Non-pigmented ciliary epithelial cell (primary cell): ENCODE measurements around the gene DNMT3A.

Source experiments
- DNase-seq: peaks from one replicate; pipeline ENCODE4 v3.0.0-alpha.2; 2010; ENCODE audit warnings: low read depth

The DNMT3A gene

DNA sequence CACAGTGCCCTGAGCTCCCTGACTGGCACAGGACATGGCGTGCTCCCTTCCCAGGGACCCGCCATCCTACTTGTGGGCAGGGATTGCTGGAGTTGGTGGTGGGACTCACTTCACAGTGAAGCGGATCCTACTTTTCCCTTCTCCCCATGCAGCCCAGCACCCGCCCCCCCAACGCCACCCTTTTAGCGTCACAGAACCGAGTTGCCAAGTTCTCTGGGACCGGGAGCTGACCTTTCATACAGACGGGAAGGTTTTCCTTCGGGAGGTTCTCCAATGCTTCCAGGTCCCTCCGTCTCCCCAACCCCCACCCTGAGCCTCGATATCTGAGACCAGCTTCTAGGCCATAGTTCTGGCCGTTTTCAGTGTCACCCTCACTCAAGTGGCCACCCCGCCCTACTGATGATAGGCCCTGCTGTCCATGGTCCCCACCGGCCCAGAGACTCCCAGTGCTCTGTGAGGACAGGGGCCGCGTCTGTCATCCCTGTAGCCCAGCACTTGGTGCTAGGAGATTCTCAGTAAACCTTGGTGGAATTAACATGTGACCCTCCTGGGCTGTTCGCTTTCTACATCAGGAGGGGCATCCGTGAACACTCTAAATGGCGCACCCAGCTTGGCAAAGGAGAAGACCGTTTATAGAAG, 1.6 kb upstream of the DNMT3A start:
- DNase-seq = no peak

DNA sequence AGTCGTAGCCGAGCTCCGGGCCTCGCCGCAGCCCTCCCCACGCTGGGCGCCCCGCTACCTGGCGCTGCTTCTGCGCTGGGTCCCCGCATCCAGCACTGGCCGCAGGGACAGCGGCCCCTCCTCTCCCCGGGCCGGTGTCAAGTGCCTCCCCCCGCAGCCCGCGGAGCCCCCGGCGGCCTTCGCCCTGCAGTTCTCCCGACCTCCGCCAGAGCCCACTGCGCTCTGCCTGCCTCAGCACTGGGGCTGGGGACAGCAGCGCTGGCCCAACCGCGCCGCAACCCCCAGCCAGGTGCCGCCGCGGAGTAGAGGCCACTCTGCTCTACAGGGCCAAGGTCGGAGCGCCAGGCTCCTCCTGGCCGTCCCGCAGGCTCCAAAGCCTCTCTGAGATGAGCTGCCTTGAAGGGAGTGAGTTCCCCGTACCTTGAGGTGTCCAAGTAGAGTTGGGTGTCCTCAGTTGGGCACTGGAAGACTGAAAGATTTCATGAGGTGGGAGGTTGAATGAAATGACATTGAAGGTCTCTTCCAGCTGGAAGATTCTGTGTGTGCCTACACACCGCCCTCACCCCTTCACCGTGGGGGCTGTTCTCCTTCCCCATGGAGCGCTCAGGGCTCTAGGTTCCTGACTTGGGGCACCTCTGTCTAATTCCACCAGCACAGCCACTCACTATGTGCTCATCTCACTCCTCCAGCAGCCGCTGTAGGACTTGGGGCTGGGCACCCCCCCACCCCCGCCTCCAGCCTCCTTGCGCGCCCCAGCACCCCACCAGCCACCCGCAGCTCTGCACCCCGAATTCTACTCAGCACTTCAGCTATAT, 854 bp upstream of the DNMT3A start:
- no peak for DNase-seq

DNA sequence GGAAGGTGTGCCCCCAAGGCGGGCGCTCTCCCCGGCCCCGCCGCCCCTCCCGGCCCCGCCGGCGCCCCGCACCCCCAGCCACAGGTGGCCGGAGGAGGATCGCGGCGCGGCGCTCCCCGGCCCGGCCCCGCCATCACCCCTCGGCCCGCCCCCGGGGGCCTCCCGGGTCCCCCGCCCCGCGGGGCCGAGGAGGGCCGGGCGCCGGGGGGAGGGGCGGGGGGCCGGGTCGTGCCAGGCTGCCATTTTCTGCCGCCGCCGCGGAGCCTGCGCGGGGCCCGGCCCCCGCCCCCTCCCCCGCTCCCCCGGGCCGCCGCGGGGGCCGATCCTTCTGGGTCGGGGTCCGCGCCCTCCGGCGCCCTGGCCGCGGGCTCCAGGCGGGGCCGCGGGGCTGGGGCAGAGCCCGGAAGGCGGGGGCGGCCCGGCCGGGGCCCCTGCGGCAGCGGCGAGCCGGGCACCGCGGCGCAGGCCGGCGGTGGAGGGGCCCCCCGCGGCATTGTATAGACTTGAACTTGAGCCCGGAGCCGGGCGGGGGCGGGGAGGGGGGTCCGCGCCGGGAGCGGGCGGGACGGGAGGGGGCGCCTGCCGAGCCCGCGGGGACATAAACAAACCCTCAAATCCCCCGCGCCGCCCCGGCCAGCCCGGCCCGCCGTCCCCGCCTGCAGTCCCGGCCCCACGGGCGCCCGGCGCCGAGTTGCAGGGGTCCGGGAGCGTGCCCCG, 556 bp downstream of the DNMT3A start:
- DNase-seq = no peak

DNA sequence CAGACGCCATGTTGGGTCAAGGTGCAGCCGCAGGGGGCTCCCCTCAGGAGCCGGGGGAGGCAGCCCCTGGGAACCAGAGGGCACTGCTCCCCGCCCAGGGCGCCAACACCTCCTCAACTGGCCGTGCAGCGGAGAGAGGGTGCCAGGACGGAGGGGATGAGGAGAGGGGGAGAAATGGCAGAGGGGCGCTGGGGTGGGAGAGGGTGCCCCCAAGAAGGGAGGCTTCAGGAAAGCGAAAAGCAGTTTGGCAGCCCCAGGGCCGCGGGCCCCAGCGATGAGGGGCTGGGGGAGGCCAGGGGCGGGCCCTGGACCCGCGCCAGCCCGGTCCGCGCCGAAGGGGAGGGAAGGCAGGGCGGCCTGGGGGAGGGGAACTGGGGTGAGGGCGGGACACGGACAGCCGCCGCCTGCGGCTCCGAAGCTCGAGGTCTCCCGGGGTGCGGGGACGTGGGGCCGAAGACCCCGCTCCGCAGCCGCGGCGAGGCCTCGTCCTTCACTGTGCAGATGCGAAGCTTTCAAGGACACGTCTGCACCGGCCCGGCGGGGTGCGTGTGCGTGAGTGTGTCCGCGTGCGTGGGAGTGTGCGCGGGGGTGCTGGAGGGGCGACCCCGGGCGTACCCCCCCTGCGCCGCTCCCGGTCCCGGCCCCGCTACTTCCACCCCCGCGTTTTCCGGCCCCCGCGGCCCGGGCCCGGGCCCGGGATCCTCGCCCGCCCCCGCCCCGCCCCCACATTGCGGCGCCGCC, 1.4 kb downstream of the DNMT3A start:
- no peak for DNase-seq

DNA sequence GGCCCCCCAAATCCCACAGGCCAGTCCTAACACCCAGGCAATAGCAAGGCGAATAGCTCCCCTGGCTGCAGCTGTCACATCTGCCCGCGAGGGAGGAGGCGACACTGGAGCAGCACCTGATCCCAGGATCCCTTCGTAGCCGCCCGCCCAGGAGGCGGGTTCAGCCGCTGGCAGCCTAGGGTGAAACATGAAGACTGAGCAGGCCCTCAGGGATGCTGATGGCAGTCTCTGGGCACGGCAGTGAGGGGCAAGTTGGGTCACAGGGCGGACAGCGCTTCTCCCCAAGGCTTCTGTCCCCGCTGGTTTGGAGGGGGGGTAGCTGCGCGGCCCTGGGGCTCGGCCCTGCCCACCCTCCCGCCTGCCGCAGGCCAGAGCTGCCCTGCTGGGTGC, 1.9 kb downstream of the DNMT3A start:
- DNase-seq = no peak

DNA sequence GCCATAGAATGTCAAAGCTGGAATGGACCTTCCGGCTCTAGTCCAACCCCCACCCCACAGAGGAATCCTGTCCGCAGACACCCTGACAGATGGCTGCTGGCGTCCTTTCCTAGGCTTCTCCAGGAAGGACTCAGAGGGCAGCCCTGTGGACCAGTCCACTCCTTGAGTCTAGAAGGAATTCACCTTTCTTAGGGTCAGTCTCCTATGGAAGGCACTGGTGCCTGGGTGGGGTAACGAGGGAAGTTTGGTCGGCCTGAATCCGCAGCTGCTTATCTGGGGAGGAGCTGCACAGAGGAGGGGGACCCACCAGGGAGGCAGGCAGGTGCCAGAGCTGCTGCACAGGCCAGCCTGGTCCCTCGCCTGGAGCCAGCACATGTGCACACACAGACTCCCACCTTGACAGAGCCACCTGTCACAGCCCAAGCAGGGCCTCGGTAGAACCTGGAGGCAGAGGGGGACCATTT, 2.5 kb downstream of the DNMT3A start:
- DNase-seq = no peak

DNA sequence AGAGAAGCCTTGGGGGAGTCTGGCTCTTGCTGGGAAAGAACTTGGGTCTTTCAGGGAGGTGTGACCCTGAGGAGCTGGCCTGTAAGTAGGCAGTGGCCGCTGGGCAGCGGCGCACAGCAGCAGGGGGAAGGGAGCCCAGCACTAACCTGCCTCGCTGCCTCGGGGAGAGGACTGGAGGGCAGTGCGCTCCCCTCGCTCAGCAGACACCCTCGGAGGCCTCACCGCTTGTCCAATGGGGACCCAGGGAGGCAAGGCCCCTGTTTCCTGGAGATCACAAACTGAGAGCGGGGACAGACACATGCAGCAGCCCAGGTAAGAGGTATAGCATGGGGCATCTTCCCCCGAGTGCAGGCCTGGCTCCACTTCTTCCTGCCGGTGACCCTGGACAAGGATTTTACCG, 3.3 kb downstream of the DNMT3A start:
- no peak for DNase-seq

DNA sequence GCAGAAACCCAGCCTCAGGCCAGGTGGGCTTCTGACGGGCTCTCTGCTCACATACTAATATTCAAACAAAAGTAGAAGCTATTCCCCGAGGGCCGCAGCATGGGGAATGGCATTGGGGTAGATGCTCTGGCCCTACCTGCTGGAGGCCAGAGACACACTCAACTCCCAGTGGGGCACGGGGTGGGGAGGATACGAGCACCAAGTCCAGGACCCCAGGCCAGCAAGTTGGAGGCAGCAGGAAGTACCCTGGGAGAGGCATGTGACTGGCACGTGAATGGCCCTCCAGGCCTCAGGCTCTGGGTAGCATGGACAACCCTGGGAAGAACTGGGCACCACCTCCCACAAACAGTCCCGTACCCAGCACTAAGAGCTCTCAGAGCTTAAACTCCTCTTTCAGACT, 3.8 kb downstream of the DNMT3A start:
- DNase-seq = no peak

DNA sequence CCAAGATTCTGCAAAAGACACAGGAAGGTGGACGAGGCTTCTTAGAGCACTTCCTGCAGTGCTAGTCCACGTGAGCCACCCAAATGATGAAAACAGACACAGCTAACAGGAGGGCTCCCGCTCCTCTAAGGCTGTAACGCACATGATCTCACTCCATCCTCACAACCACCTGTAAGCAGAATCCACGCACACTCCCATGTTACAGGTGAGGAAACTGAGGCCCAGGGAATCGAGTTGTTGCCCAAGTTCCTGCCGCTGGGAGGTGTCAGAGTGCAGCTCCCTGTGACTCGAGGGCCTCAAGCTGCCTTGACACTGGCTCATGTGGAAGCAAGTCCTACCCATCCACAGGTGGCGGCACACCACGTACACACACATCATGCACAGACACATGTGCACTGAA, 4.4 kb downstream of the DNMT3A start:
- DNase-seq = no peak

DNA sequence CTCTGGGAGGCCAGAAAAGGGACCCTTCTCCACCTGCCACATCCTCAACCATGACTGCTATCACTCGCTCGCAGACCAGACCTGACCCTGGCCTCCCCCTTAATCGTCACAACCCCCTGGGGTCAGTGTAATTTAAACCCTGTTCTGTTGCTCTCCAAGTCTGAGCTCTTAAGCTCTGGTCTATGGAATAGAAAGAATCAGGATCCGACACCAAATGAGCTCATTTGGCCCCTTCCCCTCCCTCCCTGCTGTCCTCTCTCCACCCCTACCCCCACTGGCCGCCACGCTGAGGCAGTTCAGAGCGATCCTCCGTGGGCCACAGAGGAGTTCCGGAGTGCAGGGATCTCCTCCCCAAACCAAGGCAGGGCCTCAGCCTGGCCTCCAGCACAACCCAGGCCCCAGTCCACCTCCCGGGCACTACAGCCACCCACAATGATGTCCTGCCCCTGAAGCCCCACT, 5.3 kb downstream of the DNMT3A start:
- DNase-seq = no peak

DNA sequence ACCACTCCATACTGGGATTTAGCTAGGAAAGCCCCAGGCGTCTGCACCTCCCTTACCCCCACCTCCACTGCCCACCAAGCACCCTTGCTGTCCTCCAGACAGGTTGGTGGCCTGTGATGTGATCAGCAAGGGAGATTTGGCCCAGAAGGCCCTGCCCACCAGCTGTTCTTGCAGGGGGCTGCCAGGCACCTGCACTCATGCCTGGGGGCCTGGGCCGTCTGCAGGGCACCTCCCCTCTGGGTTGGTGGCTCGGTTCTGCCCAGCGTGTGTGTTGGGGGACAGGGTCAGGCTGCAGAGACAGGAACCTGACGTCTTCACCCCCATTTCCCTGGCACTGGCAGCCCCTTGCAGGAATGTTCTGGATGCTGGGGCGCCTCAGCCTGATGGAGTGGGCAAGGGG, 5.8 kb downstream of the DNMT3A start:
- DNase-seq = no peak

DNA sequence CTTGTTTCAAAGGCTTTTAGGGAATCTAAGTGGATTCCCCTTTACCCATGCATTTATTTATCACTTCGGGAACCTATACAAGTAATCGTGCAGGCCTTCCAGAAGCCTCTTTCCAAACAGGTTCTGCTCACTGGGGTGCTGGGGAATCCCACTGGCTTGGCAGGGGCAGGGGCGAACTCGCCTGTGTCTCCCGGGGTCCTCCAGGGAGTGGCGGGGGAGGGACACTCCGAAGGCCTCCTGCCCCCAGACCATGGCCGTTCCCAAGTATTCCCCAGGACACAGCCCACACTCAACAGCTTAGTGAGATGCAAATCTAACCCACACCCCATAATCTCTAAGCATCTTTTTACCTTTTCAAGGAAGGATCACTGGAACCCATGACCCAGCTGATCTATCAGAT, 6.5 kb downstream of the DNMT3A start:
- DNase-seq = no peak

DNA sequence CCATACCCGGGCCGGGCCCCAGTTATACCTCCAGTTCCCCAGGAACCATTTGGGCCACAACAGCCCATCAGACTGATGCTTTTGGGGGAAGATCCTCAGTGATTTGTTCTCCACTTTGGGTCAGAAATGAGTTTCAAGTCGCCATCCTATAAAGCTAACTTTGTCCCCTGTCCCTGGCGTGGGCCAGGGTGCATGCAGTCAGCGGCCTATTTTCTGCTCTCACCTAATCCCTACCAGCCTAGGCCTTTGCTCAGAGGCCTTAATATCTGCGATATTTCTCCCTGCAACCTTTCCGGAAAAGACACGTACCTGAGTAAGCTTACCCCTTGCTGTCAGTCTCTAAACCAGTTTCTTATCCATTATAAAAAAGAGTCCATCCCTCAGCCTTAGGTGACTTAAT, 7.2 kb downstream of the DNMT3A start:
- DNase-seq = no peak

DNA sequence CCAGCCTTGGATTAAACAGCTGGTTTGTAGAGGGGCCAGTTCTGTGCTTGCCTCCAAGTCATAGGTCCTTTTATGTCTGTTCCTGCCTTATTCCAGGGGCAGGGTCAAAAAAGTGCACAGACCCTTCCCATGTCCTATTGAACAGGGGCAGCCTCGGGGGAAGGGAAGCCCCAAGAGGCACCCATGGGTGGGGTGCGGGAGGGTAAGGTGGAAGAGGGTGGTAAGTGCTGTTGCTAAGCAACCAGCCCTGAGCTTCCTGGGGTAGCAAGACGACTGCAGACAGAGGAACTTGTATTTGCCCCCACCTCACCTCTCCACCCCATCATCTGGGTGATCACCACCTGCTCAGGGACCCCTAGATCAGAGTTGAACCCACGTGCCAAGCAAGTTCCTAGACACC, 7.7 kb downstream of the DNMT3A start:
- DNase-seq = no peak

DNA sequence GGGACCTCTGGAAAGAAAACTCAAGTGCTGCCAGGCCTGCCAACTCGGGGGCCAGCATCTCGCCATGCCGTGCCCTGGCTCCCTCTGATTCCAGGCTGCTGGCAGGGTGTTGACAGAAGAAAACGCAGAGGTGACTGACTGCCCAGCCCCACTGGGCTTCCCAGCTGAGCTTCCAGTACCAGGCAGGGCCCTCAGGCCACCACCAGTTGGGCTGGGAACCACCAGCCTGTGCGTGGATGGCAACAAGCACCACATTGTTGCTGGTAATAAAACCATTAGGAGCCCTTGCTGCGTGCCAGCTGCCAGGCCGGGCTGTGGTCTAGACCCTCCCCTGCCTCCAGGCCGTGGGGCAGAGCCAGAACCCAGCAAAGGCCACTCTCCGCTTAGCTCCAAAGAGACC, 9.2 kb downstream of the DNMT3A start:
- no peak for DNase-seq

DNA sequence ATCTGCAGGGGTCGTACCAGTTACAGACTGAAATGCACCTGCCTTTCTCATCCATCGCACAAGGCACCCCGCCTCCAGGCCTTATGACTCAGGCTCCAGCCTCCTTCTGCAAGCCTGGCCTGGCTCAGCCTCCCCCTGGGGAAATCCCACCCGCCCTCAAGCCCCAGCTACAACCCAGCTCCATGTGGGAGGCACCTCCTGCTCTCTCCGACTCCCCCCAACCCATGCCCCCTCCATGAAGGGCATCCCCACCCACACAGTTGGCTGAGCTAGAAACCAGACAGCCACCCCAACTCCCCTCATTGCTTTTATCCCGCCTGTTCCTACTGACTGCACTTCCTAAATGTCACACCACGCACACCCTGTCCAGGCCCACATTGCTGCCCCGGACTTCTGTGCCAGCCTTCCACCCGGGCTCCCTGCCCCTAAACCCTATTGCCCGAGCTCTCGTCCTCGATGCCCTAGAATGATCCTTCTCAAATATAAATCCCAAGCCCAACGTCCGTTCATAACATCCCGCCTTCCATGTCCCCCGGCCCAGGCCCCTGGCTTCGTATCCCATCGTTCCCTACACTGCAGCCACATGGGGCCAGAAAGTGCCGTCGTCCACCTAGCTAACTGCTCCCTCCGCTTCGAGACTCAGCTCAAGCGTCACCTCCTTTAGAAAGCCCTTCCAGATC, 9.9 kb downstream of the DNMT3A start:
- DNase-seq = no peak

DNA sequence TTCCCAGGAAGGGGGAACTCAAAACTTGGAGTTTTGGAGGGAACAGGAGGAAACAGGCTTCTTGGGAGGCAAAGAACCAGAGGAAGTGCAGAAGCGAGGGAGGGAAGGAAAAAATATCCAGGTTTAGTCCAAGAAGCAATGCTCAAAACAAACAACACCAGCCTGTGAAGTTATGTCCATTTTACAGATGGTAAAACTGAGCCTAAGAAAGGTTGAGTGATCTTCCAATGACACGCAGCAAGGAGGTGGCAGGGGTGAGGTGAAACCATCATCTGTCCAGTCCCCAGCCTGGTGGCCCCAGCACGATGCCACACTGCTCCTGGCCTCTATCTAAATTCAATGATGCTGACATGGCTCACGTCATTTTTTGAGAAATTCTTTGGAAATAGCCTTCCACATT, 10.8 kb downstream of the DNMT3A start:
- DNase-seq = no peak

DNA sequence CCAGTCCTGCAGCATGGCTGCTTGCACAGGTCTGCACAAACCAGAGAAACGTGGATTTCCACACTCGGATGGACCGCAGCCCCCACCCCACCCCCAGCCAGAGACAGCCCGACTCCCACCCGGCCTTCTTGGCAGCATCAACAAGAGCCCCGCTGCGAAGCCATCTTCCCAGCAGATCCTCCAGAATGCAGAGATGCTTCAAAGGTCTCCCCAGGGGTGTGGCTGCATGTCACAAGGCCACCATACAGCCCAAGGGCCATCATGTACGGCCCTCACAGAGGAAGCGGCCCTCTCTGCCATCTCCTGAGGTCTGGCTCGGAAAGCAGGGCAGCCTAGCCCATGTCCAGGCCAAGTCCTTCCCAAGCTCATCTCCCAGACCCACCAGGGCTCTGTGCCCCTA, 11.5 kb downstream of the DNMT3A start:
- DNase-seq = no peak

DNA sequence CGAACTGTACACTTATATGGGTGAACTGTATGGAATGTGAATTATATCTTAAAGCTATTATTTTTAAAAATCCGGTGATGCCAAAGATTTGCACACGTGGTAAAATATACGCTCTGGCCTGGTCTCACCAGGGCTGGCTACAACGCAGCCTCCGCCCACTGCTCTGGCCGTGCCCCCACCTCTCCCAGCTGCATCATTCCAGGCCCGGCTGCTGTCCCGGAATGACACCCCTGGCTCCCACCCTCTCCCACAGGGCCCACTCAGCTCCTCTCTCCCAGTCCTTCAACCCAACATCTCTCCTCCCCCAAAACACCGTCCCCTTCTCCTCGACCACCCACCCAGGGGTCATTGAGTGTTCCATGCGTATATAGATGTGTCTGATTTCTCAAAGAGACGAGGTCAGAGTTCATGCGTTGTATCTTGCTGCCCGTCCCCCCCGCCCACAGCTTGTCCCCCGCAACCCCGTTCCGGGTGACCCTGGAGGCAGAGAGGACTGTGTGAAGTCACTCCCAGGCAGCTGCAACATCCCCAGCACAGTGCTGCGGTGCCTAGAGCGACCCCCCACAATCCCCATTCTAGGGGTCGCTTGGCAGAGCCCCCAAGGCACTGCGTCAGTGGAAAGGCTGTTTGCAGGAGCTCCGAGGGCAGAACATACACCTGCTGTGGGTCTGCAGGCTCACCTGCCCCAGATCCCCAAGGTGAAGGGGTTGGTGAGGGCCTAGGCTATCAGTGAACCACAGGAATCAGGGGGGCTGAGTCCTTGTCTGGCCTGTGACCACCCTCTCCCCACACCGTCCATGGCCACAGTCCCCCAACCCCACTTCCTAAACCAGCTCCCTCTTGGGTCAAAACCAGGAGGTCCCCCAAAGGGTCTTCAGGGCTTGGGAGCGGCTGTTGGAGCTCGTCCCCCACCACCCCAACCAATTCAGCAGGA, 13.3 kb downstream of the DNMT3A start:
- no peak for DNase-seq

DNA sequence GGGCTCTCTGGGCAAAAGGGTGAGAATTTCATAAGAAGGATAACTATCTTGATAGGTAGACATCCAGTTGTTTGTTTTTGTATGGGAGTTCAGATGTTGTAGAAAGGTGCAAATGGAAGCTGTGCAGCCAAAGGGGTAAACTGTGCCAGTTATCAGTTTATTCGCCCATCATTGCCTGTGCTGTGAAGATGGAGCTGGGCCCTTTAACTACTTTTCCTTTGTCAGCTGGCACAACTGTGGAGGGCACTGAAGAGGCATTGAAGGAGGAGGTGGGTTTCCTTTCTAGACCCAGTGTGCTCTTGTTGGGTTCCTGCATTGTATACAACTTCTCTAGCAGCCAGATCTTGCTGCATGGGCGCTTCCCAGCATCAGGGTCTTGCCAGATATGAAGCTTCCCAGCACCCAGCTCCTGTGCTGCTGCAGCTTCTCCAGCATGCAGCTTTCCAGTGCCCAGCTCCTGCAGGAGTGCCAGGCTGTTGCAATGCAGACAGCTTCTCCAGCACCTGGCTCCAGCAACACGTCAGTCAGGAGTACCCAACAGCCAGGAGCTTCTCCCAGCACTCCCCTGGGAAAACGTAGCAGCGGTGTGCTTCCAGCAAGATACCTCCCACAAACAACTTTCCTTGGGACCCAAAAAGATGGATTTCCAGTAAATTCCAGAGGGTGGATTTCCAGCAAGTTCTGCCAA, 15.3 kb downstream of the DNMT3A start:
- no peak for DNase-seq
